Measurements from ENCODE around the gene MLH1. TPM values are rescaled to one million over a fixed set of nuclear protein-coding genes. Genes with fewer than 3 reads are reported as not detected.
"Not testable (repeated sequence)": the region's sequence is repeated elsewhere in the genome, so short reads cannot be mapped to it uniquely, and the experiment has no call there.

The MLH1 gene
- total RNA-seq, 1 experiment from 2014 or later = 51.0 TPM

DNA sequence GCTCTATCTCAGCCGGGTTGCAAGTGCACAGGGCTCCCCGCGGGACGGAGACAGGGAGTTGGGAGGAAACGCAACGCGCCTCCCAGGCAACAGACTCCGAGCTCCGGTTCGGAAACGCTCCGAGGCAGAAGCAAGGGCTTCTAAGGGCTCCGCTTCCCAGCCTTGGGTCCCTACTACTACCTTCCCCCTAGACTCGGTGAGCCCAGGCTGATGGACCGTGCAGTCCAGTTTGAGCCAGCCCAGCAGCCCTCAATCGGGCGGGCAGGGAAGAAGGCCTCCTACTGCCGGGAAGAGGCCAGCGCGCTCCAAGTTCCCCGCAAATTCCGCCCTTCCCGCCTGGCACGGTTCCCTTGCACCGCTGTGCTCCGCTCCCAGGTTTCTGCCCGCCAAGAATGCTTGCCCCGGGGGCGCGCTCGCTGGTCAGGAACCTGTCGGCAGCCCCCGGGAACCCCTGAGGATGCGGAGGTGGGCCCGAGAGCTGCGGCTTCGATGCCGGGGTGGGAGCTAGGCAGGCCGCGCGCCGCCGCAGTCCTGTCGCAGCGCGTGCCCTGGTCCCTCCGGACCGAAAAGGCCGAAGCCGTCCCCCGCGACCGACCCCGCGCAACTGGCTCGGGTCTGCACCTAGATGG lies 49.2 kb upstream of the MLH1 start:
- no peaks in the 10 kb centered on the region for H3K27me3 ChIP-seq (replicated peaks; ENCODE audit: control insufficient read depth, insufficient read depth, low read length)
- Mint-ChIP-seq H3K36me3 (ENCODE audit: insufficient read depth, unreplicated experiment) (peaks cover 7% of the 10 kb centered on the region), H3K9me3 (ENCODE audit: unreplicated experiment) (peaks cover 12% of the 10 kb centered on the region), H3K4me3 (ENCODE audit: unreplicated experiment) (peak overlapping the region; percentile 81), H3K27me3 (ENCODE audit: insufficient read depth, unreplicated experiment) (no peaks in the 10 kb centered on the region), H3K27ac (ENCODE audit: unreplicated experiment) (peak overlapping the region; percentile 55), H3K4me1 (ENCODE audit: low read depth, unreplicated experiment) (no peaks in the 10 kb centered on the region)
- TF ChIP-seq, protein P1, sequence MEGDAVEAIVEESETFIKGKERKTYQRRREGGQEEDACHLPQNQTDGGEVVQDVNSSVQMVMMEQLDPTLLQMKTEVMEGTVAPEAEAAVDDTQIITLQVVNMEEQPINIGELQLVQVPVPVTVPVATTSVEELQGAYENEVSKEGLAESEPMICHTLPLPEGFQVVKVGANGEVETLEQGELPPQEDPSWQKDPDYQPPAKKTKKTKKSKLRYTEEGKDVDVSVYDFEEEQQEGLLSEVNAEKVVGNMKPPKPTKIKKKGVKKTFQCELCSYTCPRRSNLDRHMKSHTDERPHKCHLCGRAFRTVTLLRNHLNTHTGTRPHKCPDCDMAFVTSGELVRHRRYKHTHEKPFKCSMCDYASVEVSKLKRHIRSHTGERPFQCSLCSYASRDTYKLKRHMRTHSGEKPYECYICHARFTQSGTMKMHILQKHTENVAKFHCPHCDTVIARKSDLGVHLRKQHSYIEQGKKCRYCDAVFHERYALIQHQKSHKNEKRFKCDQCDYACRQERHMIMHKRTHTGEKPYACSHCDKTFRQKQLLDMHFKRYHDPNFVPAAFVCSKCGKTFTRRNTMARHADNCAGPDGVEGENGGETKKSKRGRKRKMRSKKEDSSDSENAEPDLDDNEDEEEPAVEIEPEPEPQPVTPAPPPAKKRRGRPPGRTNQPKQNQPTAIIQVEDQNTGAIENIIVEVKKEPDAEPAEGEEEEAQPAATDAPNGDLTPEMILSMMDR (IDR thresholded peaks at IDR 0.05; ENCODE audit: insufficient read depth in 1 of 2, low read depth in 1 of 2, low read length in 1 of 2, severe bottlenecking in 1 of 2, unreplicated experiment in 1 of 2) = peak; percentile 7 to 10
- ChIA-PET CTCF (interaction anchor here (0.6 to 2.0 kb wide), 4 partner anchors 15 to 152 kb away, joined by 3 to 10 read pairs (median 6); no protein-coding TSS in a partner anchor), POLR2A (interaction anchor here (0.5 to 1.0 kb wide), 2 partner anchors 49 to 273 kb away, joined by 4 to 5 read pairs; partner anchors contain the start of genes EPM2AIP1 and MLH1)
- peak; percentile 50 to 62 for DNase-seq
- intact Hi-C loops (cut with micrococcal nuclease; ENCODE audit: unreplicated experiment) = loop anchor here (1.0 kb wide), 1 partner anchor 14 kb away; no protein-coding TSS in a partner anchor
- H3K4me3 ChIP-seq (ENCODE audit: low read depth, low read length) = peak overlapping the region; percentile 73
- H3K4me1 ChIP-seq = peaks cover 7% of the 10 kb centered on the region; the same call in 1 of the 2 replicates
- H3K36me3 ChIP-seq (ENCODE audit: control insufficient read depth, insufficient read depth, low read length) = no peaks in the 10 kb centered on the region
- BruUV-seq (replicated peaks) = no TSS peak
- H3K9me3 ChIP-seq = peaks cover 16% of the 10 kb centered on the region

DNA sequence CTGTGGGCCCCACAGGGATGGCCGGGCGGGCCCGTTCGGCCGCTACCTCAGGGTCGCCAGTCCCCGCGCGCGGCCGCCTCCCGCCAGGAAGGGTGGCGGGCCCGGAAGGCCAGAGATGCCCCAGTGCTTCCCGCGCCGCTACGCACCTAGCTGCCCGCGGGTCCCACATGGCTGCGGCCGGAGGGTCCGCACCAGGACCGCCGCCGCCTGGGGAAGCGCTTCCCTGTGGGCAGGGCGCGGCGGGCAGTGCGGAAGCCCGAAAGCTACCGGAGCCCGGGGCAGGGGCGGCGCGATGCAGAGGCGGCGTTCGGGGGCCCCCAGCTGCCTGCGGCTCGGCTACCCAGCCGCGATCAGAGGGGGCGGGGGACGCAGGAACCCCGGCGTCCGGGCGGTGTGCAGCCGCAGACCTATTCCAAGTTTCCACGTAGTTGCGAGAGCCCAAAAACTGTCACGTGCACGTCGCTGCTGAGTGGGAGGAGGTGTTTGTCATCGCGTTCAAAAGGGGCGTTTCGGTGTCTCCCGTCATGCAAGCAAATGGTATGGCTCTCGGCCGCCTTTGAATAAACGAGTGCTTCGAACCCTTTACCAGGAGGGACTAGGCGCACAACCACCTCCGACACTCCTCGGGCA lies 48.6 kb upstream of the MLH1 start, which contains the start of gene TRANK1:
TSS of gene TRANK1 (minus strand) at position 414 of the 630 bp plus-strand sequence. CDS start at position 169, 245 bp downstream.
- no peaks in the 10 kb centered on the region for H3K4me1 Mint-ChIP-seq (ENCODE audit: low read depth, unreplicated experiment)
- Histone ChIP-seq H3K9me3 (peaks cover 21% of the 10 kb centered on the region), H3K27me3 (replicated peaks; ENCODE audit: control insufficient read depth, insufficient read depth, low read length) (no peaks in the 10 kb centered on the region), H3K36me3 (ENCODE audit: control insufficient read depth, insufficient read depth, low read length) (no peaks in the 10 kb centered on the region), H3K4me1 (peaks cover 7% of the 10 kb centered on the region; the same call in 1 of the 2 replicates), H3K4me3 (ENCODE audit: low read depth, low read length) (peak within 1 kb of the TSS; percentile 73)
- no peaks in the 10 kb centered on the region for H3K27me3 Mint-ChIP-seq (ENCODE audit: insufficient read depth, unreplicated experiment)
- peaks cover 16% of the 10 kb centered on the region for H3K9me3 Mint-ChIP-seq (ENCODE audit: unreplicated experiment)
- TF ChIP-seq, protein P1 (IDR thresholded peaks at IDR 0.05; ENCODE audit: insufficient read depth in 1 of 2, low read depth in 1 of 2, low read length in 1 of 2, severe bottlenecking in 1 of 2, unreplicated experiment in 1 of 2) = no peak
- DNase-seq = peak; percentile 50 to 56
- intact Hi-C loops (cut with micrococcal nuclease; ENCODE audit: unreplicated experiment) = loop anchor here (1.0 kb wide), 1 partner anchor 14 kb away; no protein-coding TSS in a partner anchor
- ChIA-PET CTCF (interaction anchor here (0.6 to 2.0 kb wide), 4 partner anchors 14 to 152 kb away, joined by 3 to 10 read pairs (median 6); no protein-coding TSS in a partner anchor), POLR2A (interaction anchor here (1.0 kb wide), 1 partner anchor 48 kb away, joined by 4 read pairs; the partner anchor contains the start of genes EPM2AIP1 and MLH1)
- H3K27ac Mint-ChIP-seq (ENCODE audit: unreplicated experiment) = peak within 1 kb of the TSS; percentile 55
- no TSS peak for BruUV-seq (replicated peaks)
- H3K36me3 Mint-ChIP-seq (ENCODE audit: insufficient read depth, unreplicated experiment) = peaks cover 10% of the 10 kb centered on the region
- peak within 1 kb of the TSS; percentile 81 for H3K4me3 Mint-ChIP-seq (ENCODE audit: unreplicated experiment)

- no peak overlapping the region for H3K27ac Mint-ChIP-seq (ENCODE audit: unreplicated experiment)
- Histone ChIP-seq H3K27me3 (replicated peaks; ENCODE audit: control insufficient read depth, insufficient read depth, low read length) (no peaks in the 10 kb centered on the region), H3K9me3 (peaks cover 24% of the 10 kb centered on the region), H3K4me1 (peaks cover 7% of the 10 kb centered on the region; the same call in 1 of the 2 replicates), H3K4me3 (ENCODE audit: low read depth, low read length) (peak overlapping the region; percentile 73), H3K36me3 (ENCODE audit: control insufficient read depth, insufficient read depth, low read length) (no peaks in the 10 kb centered on the region)
- H3K27me3 Mint-ChIP-seq (ENCODE audit: insufficient read depth, unreplicated experiment) = no peaks in the 10 kb centered on the region
- peak overlapping the region; percentile 81 for H3K4me3 Mint-ChIP-seq (ENCODE audit: unreplicated experiment)
- peaks cover 10% of the 10 kb centered on the region for H3K36me3 Mint-ChIP-seq (ENCODE audit: insufficient read depth, unreplicated experiment)
- no peaks in the 10 kb centered on the region for H3K4me1 Mint-ChIP-seq (ENCODE audit: low read depth, unreplicated experiment)
- intact Hi-C loops (cut with micrococcal nuclease; ENCODE audit: unreplicated experiment) = no loop called here
- TF ChIP-seq, protein P1 (IDR thresholded peaks at IDR 0.05; ENCODE audit: insufficient read depth in 1 of 2, low read depth in 1 of 2, low read length in 1 of 2, severe bottlenecking in 1 of 2, unreplicated experiment in 1 of 2) = no peak
- DNase-seq = no peak
- H3K9me3 Mint-ChIP-seq (ENCODE audit: unreplicated experiment) = peaks cover 16% of the 10 kb centered on the region
- BruUV-seq (replicated peaks) = no TSS peak
- CTCF ChIA-PET = interaction anchor here (1.4 kb wide), 1 partner anchor 40 kb away, joined by 9 read pairs; no protein-coding TSS in a partner anchor
- POLR2A ChIA-PET = interaction anchor here (1.0 kb wide), 1 partner anchor 48 kb away, joined by 4 read pairs; the partner anchor contains the start of genes EPM2AIP1 and MLH1
Observed at GRCh38 chr3:36945333-36945980, 47.9 kb upstream of the MLH1 start.

DNA sequence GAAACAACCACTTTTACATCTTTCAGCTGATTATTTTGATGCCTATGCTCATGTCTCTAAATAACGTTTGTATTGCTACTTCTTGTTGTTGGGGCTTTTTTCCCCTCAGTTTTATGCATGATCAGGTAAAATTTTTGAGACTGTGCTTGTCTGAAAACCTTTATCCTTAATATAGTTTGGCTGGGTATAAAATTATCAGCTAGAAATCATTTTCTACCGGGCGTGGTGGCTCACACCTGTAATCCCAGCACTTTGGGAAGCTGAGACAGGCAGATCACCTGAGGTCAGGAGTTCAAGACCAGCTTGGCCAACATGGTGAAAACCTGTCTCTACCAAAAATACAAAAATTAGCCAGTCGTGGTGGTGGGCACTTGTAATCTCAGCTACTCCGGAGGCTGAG lies 45.5 kb upstream of the MLH1 start:
- H3K4me1 ChIP-seq; H3K27me3 Mint-ChIP-seq (ENCODE audit: insufficient read depth, unreplicated experiment); H3K4me3 ChIP-seq (ENCODE audit: low read depth, low read length); H3K36me3 Mint-ChIP-seq (ENCODE audit: insufficient read depth, unreplicated experiment); H3K27ac Mint-ChIP-seq (ENCODE audit: unreplicated experiment); H3K36me3 ChIP-seq (ENCODE audit: control insufficient read depth, insufficient read depth, low read length); DNase-seq; POLR2A ChIA-PET; H3K4me1 Mint-ChIP-seq (ENCODE audit: low read depth, unreplicated experiment); intact Hi-C loops (cut with micrococcal nuclease; ENCODE audit: unreplicated experiment); H3K4me3 Mint-ChIP-seq (ENCODE audit: unreplicated experiment); H3K27me3 ChIP-seq (replicated peaks; ENCODE audit: control insufficient read depth, insufficient read depth, low read length); BruUV-seq (replicated peaks): not testable (repeated sequence)
- CTCF ChIA-PET = interaction anchor here (1.0 kb wide), 1 partner anchor 11 kb away, joined by 3 read pairs; no protein-coding TSS in a partner anchor
- peaks cover 24% of the 10 kb centered on the region for H3K9me3 ChIP-seq
- peaks cover 16% of the 10 kb centered on the region for H3K9me3 Mint-ChIP-seq (ENCODE audit: unreplicated experiment)

All from Caco-2 (cell line).